ENCODE measurements around the gene IGSF9. TPM values are rescaled to one million over a fixed set of nuclear protein-coding genes. Genes with fewer than 3 reads are reported as not detected.
"Not testable (repeated sequence)": the region's sequence is repeated elsewhere in the genome, so short reads cannot be mapped to it uniquely, and the experiment has no call there.

The IGSF9 gene
- total and polyA plus RNA-seq, 4 donors = 0.14 to 21.3 (median 16.1) TPM

DNA sequence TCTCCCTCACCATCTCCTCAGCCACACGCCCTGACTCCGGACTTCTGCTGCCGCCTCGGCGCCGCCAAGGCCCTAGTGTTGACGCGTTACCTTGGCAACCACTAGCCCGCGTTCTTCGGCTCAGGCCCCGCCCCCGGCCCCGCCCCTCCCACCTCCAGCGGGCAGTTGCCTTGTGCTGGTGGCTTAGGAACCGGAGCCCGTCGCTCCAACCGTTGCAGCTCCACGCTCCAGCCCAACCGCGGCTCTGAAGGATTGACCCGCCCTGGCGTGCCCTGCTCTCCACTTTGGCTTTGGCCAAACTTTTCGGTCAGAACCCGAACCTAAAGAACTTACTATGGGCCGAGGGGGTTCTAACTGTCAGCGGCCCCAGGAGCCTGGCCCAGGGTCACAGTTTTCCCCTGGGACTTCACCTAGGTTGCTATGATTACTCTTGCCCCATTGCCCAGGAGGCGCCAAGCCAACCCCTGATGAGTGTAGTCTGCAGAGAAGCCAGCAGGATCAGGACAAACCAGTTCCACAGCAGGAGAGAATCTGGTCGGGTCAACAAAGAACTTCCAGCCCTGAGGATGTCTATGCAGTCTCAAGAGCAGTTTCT lies 45.2 kb downstream of the IGSF9 start, which contains the start of gene CFAP45:
TSS of gene CFAP45 (minus strand) at position 80 of the 595 bp plus-strand sequence. CDS start at position 13, 67 bp downstream.
- no peaks in the 10 kb centered on the region for H3K36me3 ChIP-seq (ENCODE audit: control insufficient read depth in 4 of 4, insufficient read depth in 3 of 4, low read depth in 1 of 4, low read length in 3 of 4)
- no peaks in the 10 kb centered on the region for H3K27me3 ChIP-seq (ENCODE audit: control insufficient read depth in 4 of 4, insufficient read depth in 4 of 4, low read length in 3 of 4)
- no peak within 1 kb of the TSS for H3K9ac ChIP-seq (ENCODE audit: low read depth in 1 of 2, low read length in 2 of 2)
- peaks cover 0 to 7% (median 3%) of the 10 kb centered on the region in 4 donors for H3K4me1 ChIP-seq (ENCODE audit: control insufficient read depth in 4 of 4, insufficient read depth in 4 of 4, low read length in 3 of 4)
- WGBS = 24% methylated on average over 30 of the region's 30 CpGs
- H3K9me3 ChIP-seq (ENCODE audit: control insufficient read depth in 4 of 4, low read length in 3 of 4) = no peaks in the 10 kb centered on the region
- no peak within 1 kb of the TSS for H3K27ac ChIP-seq (ENCODE audit: low read depth in 1 of 2, low read length in 2 of 2)
- TF ChIP-seq, protein P1, sequence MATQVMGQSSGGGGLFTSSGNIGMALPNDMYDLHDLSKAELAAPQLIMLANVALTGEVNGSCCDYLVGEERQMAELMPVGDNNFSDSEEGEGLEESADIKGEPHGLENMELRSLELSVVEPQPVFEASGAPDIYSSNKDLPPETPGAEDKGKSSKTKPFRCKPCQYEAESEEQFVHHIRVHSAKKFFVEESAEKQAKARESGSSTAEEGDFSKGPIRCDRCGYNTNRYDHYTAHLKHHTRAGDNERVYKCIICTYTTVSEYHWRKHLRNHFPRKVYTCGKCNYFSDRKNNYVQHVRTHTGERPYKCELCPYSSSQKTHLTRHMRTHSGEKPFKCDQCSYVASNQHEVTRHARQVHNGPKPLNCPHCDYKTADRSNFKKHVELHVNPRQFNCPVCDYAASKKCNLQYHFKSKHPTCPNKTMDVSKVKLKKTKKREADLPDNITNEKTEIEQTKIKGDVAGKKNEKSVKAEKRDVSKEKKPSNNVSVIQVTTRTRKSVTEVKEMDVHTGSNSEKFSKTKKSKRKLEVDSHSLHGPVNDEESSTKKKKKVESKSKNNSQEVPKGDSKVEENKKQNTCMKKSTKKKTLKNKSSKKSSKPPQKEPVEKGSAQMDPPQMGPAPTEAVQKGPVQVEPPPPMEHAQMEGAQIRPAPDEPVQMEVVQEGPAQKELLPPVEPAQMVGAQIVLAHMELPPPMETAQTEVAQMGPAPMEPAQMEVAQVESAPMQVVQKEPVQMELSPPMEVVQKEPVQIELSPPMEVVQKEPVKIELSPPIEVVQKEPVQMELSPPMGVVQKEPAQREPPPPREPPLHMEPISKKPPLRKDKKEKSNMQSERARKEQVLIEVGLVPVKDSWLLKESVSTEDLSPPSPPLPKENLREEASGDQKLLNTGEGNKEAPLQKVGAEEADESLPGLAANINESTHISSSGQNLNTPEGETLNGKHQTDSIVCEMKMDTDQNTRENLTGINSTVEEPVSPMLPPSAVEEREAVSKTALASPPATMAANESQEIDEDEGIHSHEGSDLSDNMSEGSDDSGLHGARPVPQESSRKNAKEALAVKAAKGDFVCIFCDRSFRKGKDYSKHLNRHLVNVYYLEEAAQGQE (IDR thresholded peaks at IDR 0.05) = no peak
- no peak for TF ChIP-seq RXRA (IDR thresholded peaks at IDR 0.05)
- TF ChIP-seq RAD21 (IDR thresholded peaks at IDR 0.05) = no peak
- TF ChIP-seq FOXA2 (IDR thresholded peaks at IDR 0.05) = no peak
- no peak for TF ChIP-seq TAF1 (conservative IDR thresholded peaks at IDR 0.05)
- no peak for TF ChIP-seq FOXA1 (IDR thresholded peaks at IDR 0.05)
- TF ChIP-seq, protein P2, sequence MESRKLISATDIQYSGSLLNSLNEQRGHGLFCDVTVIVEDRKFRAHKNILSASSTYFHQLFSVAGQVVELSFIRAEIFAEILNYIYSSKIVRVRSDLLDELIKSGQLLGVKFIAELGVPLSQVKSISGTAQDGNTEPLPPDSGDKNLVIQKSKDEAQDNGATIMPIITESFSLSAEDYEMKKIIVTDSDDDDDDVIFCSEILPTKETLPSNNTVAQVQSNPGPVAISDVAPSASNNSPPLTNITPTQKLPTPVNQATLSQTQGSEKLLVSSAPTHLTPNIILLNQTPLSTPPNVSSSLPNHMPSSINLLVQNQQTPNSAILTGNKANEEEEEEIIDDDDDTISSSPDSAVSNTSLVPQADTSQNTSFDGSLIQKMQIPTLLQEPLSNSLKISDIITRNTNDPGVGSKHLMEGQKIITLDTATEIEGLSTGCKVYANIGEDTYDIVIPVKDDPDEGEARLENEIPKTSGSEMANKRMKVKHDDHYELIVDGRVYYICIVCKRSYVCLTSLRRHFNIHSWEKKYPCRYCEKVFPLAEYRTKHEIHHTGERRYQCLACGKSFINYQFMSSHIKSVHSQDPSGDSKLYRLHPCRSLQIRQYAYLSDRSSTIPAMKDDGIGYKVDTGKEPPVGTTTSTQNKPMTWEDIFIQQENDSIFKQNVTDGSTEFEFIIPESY (IDR thresholded peaks at IDR 0.05) = no peak
- TF ChIP-seq NR2F2 (IDR thresholded peaks at IDR 0.05) = no peak
- no peak for TF ChIP-seq GABPA (IDR thresholded peaks at IDR 0.05 in 1 of 2, conservative IDR thresholded peaks at IDR 0.05 in 1 of 2)
- no peak for TF ChIP-seq YY1 (IDR thresholded peaks at IDR 0.05)
- no peak for TF ChIP-seq HNF4G (IDR thresholded peaks at IDR 0.05)
- H3K4me3 ChIP-seq (ENCODE audit: low read depth in 1 of 3, low read length in 3 of 3) = no peak within 1 kb of the TSS
- peak; percentile 85 for DNase-seq (ENCODE audit: low spot score)

DNA sequence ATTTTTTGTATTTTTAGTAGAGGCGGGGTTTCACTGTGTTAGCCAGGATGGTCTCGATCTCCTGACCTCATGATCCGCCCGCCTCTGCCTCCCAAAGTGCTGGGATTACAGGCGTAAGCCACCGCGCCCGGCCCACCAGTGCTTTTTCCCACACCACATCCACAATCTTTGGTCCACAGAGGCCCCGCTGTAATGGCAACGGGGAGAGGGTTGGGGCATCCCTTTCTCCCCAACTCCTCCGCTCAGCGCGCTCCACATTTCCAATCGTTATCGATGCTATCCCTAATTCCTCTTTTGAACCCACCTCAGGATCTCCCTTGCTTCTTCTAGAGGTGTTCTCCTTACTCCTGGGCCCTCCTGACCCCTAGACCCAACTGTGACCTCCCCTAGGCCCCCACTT lies 45.8 kb downstream of the IGSF9 start:
- H3K4me3 ChIP-seq (ENCODE audit: low read depth in 1 of 3, low read length in 3 of 3); H3K27ac ChIP-seq (ENCODE audit: low read depth in 1 of 2, low read length in 2 of 2); H3K27me3 ChIP-seq (ENCODE audit: control insufficient read depth in 4 of 4, insufficient read depth in 4 of 4, low read length in 3 of 4); H3K36me3 ChIP-seq (ENCODE audit: control insufficient read depth in 4 of 4, insufficient read depth in 3 of 4, low read depth in 1 of 4, low read length in 3 of 4); H3K9me3 ChIP-seq (ENCODE audit: control insufficient read depth in 4 of 4, low read length in 3 of 4); DNase-seq (ENCODE audit: low spot score); H3K9ac ChIP-seq (ENCODE audit: low read depth in 1 of 2, low read length in 2 of 2); H3K4me1 ChIP-seq (ENCODE audit: control insufficient read depth in 4 of 4, insufficient read depth in 4 of 4, low read length in 3 of 4): not testable (repeated sequence)
- 87% methylated on average over 12 of the region's 15 CpGs for WGBS

DNA sequence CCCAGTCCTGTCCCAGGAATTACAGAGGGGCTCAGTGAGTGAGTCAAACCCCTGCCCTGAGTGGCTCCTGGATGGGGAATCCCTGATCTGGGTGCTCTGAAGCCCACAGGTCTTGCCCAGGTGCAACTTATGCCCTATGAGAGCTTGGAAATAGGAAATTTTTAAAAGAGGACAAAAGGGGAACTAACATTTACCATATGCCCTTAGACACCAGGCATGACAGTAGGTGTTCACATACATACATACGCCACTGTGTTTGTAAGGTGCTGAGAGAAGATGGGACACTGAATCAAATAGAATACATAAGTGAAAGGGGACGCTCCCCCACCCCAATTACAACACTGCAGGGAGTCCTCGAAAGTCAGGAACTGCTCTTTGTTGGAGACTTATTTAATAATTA lies 46.9 kb downstream of the IGSF9 start:
- 88% methylated on average over 3 of the region's 3 CpGs for WGBS
- Histone ChIP-seq H3K4me1 (ENCODE audit: control insufficient read depth in 4 of 4, insufficient read depth in 4 of 4, low read length in 3 of 4) (peaks cover 0 to 7% (median 3%) of the 10 kb centered on the region in 4 donors), H3K9ac (ENCODE audit: low read depth in 1 of 2, low read length in 2 of 2) (no peak overlapping the region), H3K4me3 (ENCODE audit: low read depth in 1 of 3, low read length in 3 of 3) (no peak overlapping the region), H3K27me3 (ENCODE audit: control insufficient read depth in 4 of 4, insufficient read depth in 4 of 4, low read length in 3 of 4) (no peaks in the 10 kb centered on the region), H3K9me3 (ENCODE audit: control insufficient read depth in 4 of 4, low read length in 3 of 4) (no peaks in the 10 kb centered on the region), H3K27ac (ENCODE audit: low read depth in 1 of 2, low read length in 2 of 2) (no peak overlapping the region), H3K36me3 (ENCODE audit: control insufficient read depth in 4 of 4, insufficient read depth in 3 of 4, low read depth in 1 of 4, low read length in 3 of 4) (no peaks in the 10 kb centered on the region)
- DNase-seq (ENCODE audit: low spot score) = no peak
- TF ChIP-seq, protein P3, sequence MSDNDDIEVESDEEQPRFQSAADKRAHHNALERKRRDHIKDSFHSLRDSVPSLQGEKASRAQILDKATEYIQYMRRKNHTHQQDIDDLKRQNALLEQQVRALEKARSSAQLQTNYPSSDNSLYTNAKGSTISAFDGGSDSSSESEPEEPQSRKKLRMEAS (IDR thresholded peaks at IDR 0.05) = no peak
- TF ChIP-seq, protein P2 (IDR thresholded peaks at IDR 0.05) = no peak
- TF ChIP-seq, protein P4, sequence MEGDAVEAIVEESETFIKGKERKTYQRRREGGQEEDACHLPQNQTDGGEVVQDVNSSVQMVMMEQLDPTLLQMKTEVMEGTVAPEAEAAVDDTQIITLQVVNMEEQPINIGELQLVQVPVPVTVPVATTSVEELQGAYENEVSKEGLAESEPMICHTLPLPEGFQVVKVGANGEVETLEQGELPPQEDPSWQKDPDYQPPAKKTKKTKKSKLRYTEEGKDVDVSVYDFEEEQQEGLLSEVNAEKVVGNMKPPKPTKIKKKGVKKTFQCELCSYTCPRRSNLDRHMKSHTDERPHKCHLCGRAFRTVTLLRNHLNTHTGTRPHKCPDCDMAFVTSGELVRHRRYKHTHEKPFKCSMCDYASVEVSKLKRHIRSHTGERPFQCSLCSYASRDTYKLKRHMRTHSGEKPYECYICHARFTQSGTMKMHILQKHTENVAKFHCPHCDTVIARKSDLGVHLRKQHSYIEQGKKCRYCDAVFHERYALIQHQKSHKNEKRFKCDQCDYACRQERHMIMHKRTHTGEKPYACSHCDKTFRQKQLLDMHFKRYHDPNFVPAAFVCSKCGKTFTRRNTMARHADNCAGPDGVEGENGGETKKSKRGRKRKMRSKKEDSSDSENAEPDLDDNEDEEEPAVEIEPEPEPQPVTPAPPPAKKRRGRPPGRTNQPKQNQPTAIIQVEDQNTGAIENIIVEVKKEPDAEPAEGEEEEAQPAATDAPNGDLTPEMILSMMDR (IDR thresholded peaks at IDR 0.05; ENCODE audit: low read depth, low read length, missing input control) = no peak
- no peak for TF ChIP-seq HNF4G (IDR thresholded peaks at IDR 0.05)
- TF ChIP-seq RAD21 (IDR thresholded peaks at IDR 0.05) = no peak
- no peak for TF ChIP-seq NR2F2 (IDR thresholded peaks at IDR 0.05)
- no peak for TF ChIP-seq GABPA (IDR thresholded peaks at IDR 0.05 in 1 of 2, conservative IDR thresholded peaks at IDR 0.05 in 1 of 2)
- no peak for TF ChIP-seq FOXA1 (IDR thresholded peaks at IDR 0.05)
- TF ChIP-seq EGR1 (IDR thresholded peaks at IDR 0.05; ENCODE audit: low read depth in 2 of 2) = no peak
- no peak for TF ChIP-seq HNF4A (conservative IDR thresholded peaks at IDR 0.05)
- TF ChIP-seq YY1 (IDR thresholded peaks at IDR 0.05) = no peak
- TF ChIP-seq FOXA2 (IDR thresholded peaks at IDR 0.05) = no peak
